HG03520 (cell line): ENCODE measurements around the gene PDIA6.

ENCODE experiments used
- ATAC-seq: cut with Tn5 transposase; IDR thresholded peaks from one replicate; pipeline ENCODE4 v1.9.1; 2021; ENCODE audit warnings: mild to moderate bottlenecking, moderate library complexity; ENCODE audit not compliant: unreplicated experiment

PDIA6 gene

DNA sequence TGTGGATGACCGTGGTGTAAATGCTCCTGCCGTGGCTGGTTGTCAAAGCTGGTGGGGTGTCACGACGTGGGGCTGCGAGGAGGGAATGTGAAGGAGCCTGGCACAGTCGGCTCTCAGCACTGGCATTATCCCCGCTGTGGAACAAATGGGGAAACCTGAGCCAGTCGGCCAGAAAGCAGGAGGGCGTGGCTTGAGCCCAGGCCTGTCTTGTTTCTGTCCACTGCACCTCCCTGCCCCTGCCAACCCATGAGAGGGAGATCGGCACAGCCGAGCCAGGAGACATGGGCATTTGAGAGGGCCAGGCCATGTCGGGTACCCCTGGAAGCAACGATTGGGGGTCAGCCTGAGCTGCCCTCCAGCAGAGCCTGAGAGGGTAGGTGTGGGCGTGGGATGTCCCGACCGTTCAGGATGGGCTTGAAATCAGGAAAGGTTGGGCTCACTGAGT is 44.5 kb downstream of the PDIA6 start:
- ATAC-seq: no peak

DNA sequence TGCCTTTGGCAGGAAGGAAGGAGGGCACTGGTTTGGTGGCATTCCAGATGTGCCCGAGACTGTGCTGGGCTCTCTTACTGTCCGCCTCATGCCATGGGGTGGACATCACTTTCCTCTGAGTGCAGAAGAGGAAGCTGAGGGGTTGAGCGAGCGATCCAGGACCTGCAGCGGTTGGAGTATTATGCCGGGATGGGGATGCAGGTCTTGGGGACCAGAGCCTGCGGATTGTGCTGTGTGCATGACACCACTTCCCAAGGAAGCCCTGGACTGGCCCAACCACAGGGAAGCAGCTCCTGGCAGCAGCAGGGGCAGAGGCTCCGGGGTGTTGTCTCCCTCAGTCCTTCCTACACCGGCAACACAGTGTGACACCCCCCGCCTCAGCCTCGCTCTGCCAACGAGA is 46.7 kb downstream of the PDIA6 start:
- no peak for ATAC-seq

DNA sequence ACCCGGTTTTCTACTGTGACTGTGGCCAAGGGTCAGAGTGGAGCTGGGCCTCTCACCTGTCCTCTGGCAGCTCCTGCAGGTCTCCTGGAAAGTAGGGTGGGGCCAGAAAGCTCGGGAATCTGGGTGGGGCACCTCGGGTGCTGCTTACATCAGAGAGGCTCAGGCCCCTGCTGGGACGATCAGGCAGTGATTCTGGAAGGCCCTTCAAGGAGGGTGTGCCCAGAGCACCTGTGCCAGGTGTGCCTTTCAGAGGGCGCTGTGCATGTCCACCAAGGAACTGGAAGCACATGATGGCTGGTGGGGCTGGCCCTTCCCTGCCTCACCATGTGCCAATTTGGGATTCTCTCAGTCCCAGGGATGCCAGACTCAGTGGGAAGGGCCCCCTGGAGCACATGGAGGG is 47.1 kb downstream of the PDIA6 start:
- no peak for ATAC-seq

DNA sequence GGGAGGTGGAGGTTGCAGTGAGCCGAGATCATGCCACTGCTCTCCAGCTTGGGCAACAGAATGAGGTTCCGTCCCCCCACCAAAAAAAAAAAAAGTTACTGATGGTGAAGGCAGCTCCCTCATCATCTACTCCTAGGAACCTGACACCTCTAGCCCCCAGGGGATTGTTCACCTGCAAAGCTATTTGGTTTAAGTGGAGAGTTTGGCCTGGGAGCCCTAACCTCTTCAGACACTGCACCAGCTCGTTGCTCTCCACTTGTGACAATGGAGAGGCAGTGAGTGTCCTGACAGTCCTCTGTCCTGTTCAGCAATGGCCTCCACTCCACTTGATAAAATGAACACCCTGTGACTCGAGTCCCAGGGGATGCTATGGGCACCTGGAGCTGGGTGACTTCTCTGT is 47.7 kb downstream of the PDIA6 start:
- ATAC-seq: no peak

DNA sequence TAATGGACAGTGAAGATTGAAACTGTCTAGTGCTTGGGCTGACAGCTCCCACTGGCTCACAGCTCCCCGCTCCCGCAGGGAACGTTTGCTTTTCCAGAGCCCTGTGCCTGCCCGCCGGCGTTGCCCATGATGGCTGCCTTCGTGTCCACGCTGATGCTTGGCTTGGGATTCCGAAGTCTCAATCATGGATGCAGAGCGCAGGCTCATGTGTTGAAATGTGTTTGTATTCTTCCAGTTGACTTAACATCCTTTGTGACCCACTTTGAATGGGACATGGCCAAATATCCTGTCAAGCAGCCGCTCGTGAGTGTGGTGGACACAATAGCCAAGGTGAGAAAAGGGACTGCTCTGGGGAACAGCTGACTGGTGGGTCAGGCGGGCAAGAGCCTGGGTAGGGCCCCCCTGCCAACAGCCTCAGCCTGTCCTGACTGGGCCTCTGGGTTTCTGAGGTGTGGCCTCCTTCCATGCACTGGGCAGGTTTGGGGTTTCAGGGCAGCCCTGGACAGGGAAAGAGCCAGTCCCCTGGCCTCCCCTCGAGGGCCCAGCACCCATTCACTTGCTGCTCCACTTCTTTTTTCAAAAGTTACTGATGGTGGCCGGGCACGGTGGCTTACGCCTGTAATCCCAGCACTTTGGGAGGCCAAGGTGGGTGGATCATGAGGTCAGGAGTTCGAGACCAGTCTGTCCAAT is 48.3 kb downstream of the PDIA6 start:
- ATAC-seq: no peak

DNA sequence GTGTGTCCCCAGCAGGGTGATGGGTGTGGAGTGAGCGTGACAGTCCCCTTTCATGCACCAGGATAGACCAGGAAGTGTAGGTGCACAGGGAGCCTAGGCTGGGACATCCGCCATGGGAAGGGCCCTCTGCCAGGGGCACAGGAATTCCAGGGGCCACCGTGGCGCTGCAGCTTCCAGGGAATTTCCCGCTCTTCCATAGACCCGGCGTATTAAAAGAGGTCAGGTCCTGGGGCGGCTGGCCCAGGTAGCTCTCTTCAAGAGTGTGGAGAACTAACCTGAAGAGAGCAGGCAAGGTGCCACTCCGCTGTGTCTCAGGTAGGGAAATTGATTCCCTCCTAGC is 49.2 kb downstream of the PDIA6 start:
- no peak for ATAC-seq

DNA sequence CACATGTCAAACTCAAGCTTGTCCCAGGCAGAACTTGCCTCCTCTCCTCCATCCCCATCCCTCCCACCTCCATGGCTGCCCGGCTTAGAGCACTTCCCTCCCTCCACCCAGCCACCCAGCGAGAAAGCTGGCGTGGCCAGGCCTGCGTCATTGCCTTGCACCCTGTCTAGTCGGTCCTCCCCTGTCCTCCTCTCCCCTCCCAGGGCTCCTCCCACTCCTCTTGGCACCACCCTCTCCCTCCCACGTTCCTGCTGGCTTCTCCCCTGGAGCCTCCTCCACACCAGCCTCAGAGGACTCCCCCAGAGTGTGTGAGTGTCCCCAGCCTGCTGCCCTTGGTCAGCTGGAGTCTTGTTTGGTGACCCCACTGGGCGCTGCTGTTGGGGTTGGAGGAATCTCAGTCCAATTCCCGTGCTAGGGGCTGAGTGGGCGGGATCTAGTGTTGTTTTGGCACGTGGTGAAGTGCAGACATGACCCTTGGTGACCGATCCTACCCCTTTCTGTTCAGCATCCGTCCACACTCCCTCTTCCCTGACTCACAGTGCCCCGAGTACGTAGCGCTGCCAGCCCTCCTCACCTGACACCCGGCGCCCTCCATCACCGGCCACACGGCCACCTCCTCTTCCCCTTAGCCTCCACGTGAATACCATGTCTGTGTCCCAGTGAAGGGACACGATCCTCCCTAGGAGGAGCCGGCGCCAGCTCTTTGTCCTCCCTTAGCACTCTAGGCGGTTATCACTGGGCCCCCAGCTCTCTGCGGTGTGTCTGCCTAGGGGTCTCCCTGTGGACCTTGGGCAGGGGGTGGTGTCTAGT is 49.7 kb downstream of the PDIA6 start:
- ATAC-seq: no peak

DNA sequence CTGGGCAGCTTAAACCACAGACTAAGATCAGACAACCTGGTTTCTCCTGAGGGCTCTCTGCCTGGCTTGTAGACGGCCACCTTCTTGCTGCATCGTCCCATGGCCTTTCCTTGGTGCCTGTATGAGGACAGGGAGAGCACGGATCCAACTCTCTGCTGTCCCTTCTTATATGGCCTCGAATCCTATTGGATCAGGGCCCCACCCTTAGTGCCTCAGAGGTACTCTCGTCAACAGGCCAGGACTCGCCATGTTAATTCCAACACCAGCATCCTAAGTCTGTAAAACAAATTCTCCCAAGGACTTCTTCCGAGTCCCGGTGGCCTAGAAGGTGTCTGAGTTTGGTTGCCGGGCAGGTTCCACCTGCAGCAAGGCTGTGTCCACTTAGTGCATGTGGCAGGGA is 51.0 kb downstream of the PDIA6 start:
- no peak for ATAC-seq

DNA sequence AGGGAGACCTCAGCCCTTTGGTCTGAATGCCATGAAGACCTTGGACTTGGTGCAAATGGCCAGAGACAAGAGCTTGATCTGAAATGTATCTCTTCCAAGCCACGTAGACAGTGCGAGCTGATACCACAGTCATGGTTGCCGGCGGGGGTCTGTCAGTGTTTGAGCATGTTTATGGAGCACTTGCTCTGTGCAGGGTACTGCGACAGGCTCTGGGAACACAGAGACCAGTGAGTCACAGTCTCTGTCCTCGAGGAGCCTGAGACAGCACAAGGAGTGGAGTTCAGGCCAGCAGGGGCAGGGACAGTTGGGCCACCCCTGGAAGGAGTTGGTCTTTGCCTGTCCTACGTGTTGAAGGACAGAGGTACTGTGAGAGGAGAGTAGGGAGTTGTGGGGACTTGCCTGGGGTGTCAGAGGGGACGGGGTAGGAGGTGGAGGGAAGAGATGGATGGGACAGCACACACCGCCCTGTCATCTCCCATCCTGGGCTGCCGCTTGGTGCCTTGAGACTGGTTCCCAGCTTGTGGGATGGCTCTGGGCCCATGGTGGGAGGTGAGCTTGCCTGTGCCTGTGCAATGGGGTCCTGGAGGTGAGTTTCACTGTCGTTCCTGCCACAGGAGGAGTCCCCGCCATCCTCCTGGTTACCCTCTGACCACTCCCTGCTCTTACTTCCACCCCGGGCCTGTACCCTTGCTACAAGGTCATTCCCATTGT is 51.6 kb downstream of the PDIA6 start:
- ATAC-seq: no peak

DNA sequence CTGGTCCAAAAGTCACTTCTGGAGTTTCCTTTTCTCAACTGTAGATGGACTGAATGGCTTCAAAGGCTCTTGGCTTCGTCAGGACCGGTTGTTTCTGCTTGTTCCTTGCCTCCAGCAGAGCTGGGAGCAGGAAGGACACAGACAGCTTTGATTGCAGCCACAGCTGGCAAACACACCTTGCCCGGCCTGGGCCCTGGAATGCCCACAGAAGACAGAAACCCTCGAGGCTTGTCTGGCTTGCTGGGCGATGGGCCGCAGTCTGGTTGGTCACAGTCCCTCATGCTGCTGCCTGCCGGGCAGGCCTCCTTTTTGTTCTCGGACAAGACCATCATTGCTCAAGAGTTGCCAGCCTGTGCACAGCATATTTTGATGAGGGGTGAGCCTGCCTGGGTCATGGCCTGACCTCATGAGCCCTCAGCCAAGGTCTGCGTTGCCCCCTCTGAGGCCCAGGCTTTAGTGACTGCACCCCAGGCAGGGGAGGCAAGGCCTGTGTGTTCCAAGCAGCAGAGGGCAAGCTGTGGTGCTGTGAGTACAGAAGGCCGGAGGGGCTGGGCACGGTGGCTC is 53.4 kb downstream of the PDIA6 start:
- ATAC-seq: no peak

DNA sequence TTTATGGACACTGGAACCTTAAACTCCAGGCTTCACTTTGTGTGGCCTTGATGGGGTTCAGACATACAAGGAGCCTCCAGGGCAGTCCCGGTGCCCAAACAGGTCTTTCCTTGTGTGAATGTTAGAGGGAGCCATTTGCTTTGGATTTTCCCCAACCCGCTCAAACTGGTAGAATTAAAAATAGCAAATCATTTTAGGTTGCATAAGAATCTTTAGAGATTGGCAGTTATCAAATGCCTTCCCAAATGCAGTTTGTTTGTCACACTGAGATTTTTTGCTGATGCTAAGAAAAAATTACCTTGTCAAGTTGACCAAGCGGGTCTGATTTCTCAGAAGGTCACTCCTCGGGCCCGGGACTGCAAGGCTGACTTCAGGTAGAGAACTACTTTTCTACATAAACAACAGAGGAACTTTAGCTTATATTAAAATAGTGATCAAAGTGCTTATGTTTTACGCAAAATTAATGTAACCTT is 54.7 kb downstream of the PDIA6 start:
- ATAC-seq: no peak

DNA sequence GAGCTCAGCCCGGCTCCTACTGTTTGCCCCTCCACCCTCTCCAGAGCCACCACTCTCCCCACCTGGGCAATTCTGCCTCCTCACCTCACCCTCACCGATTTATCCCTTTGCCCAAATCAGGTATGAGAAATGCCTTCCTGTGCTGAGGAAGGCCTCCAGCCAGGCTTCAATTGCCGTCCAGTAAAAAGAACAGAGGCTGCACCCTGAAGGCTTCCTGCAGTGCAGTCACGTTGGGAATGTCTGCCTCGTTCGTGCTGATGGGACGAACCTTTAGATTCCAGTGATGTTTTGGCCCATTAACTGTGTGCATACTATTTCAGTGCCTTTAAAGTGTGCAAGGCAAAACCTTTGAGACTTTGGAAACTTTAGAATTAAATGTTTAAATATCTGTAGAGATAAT is 57.0 kb downstream of the PDIA6 start:
- no peak for ATAC-seq

DNA sequence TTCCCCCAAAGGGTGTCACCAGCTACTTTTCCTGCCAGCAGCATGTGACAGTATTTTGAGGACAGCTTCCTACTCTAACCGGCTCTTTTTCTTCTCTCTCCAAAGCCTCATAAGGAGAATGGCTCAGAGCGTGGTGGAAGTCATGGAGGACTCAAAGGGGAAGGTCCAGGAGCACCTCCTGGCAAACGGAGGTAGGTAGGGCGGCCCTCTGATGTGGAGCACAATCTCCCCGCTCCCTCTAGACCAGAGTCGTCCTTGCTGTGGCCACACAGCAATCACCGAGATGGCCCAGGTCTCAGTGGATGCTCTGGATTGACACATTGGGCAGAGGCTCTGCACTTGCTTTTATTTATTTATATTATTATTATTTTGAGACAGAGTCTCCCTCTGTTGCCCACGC is 58.7 kb downstream of the PDIA6 start:
- ATAC-seq: no peak

DNA sequence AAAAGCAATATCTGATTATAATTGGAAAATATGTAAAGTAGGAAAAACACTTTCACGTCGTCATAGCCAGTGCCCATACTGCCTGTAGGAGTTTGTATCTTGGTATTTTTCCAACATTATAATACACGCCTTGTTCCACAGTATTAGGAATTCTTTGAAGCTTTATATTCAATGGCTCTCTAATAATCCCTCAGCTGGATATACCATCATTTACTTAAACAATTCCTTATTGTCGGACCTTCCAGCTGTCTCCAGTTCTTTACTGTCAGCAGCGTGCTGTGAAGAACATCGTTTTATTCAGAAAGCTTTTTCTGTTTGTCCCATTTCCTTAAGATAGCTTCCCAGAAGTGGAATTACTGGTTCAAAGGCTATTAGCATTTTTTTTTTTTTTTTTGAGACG is 59.4 kb downstream of the PDIA6 start:
- ATAC-seq: no peak

DNA sequence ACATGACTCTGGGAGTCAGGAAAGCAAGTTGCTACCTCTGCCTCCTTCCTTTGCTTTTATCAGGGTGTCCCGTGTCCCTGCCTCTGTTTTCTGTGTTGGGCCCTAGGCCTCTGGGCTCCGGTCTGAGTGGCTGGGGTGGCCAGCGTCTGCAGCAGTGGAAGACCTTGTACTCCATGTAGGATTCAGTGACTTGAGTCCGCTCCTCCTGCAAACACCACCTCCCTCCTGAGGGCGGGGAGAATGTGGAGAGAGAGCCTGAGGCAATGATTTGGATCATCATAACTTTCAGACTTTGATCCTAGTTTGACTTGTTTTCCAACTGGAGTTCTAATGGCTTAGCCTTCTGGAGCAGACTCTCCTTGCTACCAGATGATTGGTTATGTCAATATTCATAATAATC is 60.3 kb downstream of the PDIA6 start:
- ATAC-seq: no peak

DNA sequence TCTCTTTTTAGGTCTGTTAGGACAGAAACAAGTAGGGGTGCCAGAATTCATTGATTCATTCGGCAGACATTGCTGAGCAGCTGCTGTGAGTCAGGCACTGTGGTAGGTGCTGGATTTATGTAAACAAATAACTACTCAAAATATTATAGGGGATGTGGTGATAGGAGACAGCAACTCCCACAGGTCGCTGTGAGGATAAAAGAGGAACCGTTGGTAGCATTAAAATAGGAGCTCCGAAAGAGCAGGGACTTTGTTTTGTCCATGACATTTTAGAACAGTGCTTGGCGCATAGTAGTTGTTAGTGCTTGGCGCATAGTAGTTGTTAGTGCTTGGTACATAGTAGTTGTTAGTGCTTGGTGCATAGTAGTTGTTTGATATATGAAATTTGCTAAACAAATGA is 62.0 kb downstream of the PDIA6 start:
- ATAC-seq: no peak

DNA sequence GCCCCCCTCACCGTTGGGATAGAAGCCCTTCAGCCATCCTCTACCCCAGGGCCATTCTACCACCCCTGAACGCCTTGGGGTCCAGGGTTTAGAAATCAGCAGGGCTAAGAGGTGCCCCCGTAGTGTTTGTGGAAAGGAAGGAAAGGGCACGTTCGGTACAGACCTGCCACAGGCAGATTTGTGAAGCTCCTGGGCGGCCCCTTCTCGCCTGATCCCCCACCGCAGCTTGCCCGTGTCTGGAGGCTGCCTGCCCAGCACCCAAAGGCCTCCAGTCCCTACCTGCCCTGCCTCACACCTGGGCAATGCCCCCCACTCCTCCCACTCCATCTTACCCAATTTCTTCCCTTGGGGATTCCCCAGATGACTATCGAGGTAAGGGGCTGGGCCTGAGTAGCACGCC is 69.9 kb downstream of the PDIA6 start:
- no peak for ATAC-seq

DNA sequence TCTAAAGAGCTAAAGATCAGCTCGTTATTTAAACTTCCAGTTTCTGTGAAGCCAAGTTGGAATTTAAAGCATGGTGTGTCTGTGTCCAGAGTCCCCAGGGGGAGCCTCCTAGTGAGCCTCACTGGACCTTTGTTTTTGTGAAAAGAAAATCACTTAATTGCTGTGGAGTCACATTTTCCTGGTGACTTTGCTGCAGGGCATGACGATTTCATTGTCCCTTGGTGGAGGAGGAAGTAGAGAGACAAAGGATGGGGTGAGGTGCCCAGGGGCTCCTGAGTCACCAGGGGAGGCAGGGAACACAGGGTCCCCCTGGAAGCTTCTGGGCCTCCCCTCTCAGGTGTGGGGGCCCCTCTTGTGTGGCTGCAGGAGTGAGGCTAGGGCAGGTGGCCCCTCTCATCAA is 71.4 kb downstream of the PDIA6 start:
- no peak for ATAC-seq

DNA sequence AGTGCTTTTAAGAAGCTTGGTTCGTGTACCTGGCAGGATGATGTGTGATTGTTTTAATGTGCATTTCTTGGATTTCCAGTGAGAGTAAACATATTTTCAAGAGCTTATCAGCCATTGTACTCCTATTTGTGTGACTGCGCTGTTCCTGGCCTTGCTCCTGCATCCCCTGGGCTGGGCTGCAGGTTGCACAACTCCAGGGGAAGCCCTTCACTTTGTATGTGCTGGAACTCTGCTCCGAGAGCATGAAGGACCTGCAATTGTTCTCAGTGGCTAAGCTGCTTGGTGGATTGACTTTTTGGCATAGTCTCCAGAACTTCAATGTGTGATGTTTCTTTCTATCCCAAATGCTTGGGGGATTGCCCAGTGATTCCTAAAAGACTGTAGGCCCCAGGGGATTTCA is 72.4 kb downstream of the PDIA6 start:
- no peak for ATAC-seq

DNA sequence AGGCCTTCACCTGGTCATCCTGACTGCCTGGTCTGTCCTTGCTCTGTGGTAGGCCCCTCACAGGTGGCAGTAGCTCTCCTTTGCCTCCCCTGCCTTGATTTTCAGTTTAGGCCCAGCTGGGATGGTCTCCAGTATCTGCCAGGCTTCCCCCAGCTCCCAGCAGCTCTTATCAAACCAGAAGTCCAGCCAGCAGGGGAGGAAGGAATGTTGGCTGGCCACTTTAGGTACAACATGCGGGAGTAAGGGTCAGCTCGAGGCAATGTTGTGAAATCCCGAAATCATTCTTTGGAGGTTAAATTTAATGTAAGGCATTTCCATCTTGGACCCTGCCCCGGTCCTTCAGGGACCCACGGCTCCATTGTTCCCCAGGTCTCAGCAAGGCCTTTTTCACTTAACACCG is 74.4 kb downstream of the PDIA6 start:
- no peak for ATAC-seq

DNA sequence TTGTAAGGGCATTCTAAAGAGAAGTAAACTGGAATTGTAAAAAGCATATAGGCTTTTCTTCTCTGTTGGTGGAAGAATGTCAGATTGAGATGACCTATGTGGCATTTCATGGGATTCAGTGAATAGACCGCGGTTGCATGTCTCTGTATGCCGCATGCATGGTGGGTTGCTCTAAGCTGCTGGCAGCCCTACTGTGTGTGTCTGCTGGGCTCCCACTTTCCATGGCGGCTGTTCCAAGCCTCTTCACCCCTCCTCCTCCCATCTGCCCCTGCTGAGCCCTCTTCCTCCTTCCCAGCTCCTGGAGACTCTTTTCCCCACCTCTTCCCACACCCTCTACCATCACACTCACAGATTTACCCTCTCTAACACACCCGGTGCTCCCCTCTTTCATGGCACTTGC is 78.6 kb downstream of the PDIA6 start:
- no peak for ATAC-seq

DNA sequence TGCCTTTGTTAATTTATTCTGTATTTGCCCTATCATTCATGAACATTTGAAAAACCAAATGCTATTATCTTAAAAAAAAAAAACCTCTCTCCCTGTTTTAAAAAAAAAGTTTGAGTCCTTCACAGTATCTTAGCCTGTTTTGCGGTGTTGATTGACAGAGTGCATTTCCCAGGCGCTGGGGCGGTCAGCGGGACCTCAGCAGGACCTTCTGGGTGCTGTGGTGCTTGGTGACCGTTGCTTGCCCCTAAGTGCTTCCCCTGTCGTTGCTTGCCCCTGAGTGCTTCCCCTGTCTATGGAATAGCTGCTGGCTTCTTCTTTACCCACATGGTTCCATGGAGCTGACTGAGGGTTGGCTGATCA is 79.0 kb downstream of the PDIA6 start:
- ATAC-seq: no peak
